HG02973 (cell line): ENCODE results near the gene PMM2.
A peak's percentile ranks its signal among the peaks of the same experiment; 100 is the strongest.
"Not testable (repeated sequence)": the region's sequence is repeated elsewhere in the genome, so short reads cannot be mapped to it uniquely, and the experiment has no call there.

Experiments
- ATAC-seq: cut with Tn5 transposase; IDR thresholded peaks from one replicate; pipeline ENCODE4 v1.9.1; 2021; ENCODE audit warnings: moderate library complexity; ENCODE audit not compliant: unreplicated experiment

PMM2 gene

DNA sequence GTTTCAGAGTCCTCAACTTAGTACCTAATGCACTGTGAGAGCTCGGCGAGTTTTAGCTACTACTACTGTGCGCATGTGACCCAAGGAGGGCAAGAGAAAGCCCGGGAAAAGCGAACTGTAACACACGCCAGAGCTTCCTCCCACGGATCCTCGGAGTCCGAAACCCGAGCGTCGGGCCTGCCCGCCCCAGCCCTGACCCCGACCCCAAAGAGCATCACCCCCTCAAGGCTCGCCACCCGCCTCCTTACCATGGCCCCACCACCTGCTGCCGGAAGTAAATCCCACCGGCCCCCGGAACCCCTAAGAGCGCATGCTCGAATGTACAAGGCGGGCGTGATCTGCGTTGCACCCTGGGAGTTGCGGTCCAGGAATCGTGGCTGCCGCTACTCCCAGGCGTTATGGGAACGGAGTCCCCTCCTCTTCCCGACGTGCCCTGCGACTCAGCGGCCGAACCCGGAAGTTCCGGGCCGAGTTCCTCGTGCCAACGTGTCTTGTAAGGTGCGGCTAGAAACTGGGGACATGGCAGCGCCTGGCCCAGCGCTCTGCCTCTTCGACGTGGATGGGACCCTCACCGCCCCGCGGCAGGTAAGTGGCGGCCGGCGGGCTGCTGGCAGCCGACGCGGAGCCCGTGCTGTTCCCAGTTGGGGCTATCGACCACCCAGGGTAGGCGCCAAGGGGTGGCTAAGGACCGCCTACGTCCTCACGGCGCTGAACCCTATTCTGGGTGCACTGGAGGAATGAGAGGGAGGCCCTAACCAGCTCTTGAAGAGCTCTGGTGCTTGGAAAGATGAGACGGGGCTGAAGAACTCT, at the start of gene PMM2, which contains the start of gene TMEM186:
Gene PMM2, plus strand, starts transcription at position 476 of the 810 bp plus-strand sequence. Its CDS starts 44 bp downstream, at position 520.
Gene TMEM186, minus strand, starts transcription at position 276 of the 810 bp plus-strand sequence. Its CDS starts 25 bp downstream, at position 251.
- ATAC-seq, result peak; percentile 92

DNA sequence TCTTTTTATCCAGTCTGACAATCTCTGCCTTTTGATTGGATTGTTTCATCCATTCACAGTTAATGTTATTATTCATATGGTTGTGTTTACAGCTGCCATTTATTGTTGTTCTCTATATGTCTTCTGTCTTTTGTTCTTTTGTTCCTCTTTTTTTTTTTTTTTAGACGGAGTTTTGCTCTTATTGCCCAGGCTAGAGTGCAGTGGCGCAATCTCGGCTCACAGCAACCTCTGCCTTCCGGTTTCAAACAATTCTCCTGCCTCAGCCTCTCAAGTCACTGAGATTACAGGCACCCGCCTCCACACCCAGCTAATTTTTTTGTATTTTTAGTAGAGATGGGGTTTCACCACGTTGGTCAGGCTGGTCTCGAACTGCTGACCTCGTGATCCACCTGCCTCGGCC, 48.7 kb upstream of the PMM2 start:
- ATAC-seq, result not testable (repeated sequence)

DNA sequence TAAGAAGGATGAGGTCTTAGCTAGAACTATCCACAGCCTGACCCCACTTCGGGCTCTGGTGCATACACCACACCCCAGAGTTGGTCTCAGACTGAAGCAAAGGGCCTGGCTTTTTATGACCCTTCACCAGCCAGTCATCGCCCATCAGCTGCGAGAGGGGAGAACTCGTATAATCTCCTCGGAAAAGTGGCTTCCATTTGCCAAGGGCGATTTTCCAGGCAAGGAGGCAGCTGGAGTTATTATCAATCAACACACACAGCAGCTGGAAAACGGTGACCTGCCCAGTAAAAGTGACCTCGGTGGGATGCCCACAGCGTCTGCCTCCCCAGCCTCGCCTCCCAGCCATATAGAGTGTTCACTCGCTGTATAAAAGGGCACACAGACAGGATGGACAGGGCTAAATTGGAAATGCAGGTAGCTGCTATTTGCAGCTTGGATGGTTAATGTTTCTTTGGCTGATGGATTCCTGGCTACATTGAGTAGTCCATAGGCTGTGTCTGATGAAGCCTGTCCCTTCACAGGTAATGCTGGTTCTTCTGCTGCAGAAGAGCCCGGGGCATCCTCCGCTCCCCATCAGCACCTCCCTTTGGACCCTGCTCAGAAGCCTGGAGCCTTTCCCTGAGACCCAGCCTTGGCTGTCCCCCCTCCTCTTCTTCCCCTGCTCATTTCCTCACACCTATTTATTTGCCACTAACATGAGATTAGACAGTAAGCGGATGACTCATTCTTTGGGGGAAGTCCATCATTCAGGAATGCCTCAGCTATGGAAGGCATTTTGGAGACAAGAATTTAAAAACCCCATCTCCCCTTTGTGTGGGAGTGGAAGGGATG, 45.9 kb upstream of the PMM2 start:
- no peak for ATAC-seq

DNA sequence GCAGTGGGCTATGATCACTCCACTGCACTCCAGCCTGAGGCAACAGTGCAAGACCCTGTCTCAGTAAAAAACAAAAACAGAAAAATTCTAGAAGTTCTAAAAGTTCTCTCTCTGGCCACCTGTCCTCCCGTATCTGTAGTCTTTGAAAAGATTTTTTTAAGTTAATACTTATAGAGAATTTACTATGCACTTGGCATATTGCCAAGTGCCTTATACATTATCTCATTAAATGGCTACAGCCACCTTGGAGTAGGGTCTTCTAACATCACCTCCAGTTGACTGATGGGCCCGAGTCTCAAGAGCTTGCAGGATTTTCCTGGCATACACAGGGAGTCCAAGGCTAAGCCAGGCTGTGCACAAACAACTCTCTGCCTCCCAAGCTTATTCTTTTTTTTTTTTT, 44.9 kb upstream of the PMM2 start:
- no peak for ATAC-seq

DNA sequence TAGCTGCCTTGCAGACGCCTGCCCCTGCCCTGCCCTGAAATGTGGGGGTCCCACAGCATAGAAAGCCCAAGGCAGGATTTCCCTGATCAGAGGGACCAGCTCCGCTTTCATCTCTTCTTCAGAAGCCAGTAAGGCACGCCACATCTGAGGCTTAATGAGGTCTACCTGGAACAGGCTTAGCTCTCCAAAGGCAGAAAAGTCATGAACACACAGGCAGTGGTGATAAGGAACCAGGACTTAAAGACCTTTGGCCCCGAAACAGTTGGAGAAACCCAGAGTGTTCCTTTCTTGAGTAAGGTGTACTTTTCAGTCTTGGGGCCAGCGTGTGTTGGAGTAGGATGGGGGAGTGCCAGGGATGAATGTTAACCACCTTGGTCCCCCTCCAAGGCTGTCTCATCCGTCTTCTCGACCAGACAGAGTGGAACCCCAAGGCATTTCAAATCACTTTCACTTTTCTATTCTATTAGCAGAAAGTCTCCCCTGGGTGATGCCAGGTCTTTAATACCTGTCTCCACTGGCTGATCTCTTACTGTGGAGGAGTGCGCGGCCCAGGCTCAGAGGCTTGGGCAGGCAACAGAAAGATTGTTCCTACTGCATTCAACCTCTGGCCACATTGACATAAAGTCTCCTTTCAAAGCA, 44.1 kb upstream of the PMM2 start:
- ATAC-seq, result no peak

DNA sequence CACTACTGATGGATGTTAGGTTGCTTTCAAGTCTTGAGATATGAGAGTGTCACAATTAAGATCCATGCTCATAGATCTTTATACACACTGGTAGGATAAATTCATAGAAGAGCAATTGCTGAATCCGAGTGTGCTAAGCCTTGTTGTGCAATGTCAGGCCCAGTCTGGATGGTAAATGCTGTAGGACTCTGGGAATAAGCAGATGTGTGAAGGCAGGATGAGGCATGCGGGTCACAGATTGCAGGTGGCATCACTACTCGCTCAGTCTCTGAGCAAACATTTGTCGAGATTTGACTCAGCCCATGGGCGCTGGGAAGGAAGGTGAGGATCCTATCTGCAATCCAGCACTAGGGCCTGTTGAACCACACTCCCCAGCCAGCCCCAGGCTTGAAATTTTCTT, 40.9 kb upstream of the PMM2 start:
- ATAC-seq, result no peak

DNA sequence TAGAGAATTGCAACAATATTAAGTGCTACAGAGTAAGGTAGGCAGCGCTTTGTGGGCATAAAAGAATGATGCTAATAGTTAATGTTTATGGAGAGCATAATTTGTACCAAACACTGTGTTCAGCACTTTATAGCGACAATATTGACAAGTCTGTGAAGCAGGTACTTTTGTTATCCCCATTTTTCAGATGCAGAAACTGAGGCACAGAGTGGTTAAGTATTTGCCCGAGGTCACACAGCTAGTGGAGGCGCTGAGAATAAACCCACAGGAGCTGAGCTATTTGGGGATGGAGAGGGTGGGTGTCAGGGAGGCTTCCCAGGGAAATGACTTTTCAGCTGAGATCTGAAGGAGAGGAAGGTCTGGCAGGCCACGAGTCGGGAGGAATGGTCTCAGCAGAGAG, 39.6 kb upstream of the PMM2 start:
- ATAC-seq, result no peak

DNA sequence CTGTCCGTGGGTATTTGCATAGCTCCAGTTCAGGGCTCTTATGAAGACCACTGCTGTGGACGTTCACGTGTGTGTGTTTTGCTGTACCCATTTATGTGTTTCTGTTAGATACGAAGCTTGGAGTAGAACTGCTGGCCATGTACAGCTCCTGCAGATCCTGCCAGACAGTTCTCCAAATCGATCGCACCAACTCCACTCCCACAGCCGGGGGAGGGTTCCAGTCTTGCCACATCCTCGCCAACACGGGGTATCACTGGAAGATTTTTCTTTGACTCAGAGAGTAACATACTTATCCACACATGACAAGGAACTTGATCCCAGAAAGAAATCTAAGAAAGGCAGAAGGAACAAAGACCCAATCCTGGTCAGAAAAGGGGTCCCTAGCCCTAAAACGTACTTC, 37.6 kb upstream of the PMM2 start:
- no peak for ATAC-seq

DNA sequence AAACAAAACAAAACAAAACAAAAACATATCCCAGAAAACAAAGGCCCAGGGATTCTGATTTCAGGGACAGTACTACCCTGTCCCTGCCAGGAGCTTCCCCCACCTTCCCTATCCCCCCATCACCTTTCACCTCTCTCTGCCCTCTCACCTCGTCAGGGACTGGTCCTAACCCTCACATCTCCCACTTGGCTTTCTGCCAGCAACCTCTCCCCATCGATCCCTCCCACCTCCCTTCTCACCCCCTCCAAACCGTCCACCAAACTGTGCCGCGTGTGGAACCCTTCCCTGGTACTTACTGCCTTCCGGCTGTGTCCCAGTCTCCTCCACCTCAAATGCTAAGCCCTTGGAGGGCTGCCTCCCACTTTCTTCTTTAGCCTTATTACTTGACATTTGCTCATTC, 36.6 kb upstream of the PMM2 start:
- ATAC-seq, result no peak

DNA sequence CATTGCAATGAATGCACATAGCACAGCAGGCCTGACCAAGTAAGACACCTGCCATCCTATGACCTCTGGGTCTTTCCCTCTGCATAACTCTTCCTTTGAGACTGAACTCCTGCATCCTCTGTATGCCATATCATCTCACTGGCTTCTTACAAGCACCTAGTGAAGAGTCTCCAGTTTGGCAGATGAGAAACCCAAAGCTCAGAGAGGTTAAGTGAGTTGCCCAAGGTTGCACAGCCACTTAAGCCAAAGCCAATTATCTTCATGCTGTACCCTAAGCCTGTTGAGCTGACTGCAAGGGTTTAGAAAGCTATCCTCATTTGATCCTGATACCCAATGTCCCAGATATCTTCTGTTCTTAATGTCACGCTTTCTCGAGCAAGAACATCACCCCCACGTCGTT, 35.4 kb upstream of the PMM2 start:
- ATAC-seq, result no peak

DNA sequence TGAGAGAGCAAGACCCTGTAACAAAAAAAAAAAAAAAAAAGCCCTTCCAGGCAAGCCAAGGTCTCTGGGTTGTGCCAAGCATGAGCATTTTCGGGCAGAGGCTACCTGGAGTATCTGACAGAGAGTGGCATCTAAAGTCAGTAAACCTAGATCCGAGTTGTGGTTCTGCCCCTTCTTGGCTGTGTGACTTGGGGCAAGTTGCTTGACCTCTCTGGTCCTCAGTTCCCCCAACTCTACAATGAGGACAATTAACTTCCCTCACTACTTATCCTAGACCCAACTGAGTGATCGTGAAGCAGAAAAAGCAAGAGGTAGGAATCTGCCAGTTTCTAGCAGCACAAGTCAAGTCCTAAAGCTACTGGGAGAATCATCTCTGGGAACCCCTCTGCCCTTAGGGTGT, 34.6 kb upstream of the PMM2 start:
- no peak for ATAC-seq

DNA sequence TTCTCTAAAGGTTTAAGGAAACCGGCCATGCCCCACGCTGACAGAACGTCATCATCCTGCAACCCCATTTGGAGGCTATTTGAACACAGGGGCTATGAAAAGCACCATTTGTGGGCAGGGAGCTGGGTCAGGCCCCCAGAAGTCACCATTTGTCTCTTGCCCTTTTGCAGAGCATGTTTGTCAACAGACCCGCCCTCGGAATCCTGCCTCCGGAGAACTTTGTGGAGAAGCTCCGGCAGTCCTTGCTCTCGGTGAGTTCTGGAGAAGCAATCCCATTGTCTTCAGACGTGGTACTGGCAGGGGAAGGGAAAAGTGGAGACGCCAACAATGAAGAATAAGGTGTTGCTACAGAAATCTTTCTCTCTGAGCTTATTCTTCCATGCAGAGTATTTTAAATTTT, 33.7 kb upstream of the PMM2 start:
- no peak for ATAC-seq

DNA sequence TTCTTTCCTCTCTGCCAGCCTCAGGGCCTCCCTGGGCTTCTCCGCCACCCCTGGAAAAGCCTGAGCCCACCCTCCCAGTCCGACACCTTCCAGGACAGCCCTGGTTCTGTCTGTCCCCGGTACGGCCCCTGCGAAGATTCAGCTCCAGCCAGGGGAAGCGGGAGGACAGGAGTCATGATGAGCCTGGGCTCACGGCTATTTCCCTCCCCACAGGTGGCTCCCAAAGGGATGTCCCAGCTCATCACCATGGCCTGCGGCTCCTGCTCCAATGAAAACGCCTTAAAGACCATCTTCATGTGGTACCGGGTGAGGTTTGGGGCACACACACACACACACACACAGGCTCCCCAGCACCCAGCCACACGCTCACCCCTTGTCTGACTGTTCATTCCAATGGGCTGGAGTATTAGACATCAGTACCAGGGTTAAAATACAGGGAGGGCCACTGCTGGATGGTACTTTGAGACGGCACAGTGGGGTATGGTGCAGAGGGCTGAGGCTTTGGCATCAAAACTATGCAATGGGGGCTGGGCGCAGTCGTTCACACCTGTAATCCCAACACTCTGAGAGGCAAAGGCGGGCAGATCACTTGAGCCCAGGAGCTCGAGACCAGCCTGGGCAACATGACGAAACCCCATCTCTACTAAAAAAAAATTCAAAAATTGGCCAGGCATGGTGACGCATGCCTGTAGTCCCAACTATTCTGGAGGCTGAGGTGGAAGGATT, 33.0 kb upstream of the PMM2 start:
- no peak for ATAC-seq

DNA sequence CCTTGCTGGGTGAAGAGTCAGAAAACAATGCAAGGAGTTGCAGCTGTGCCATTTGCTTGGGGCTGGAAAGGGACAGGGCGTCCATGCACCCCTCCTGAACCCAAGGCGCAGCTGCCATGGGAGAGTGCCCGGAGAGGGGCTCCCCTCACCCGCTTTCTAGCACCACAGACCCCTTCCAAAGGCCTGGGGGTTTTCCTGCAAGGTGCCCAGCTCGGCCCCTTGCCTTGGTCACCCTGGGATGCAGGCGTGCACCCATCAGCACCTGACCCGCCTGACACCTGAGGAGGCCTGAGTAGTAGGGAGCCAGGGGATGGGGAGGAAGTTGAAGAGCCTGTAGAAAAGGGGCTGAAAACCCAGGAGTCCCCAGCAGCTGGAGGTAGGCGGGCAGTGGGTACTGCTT, 30.5 kb upstream of the PMM2 start:
- ATAC-seq, result no peak

DNA sequence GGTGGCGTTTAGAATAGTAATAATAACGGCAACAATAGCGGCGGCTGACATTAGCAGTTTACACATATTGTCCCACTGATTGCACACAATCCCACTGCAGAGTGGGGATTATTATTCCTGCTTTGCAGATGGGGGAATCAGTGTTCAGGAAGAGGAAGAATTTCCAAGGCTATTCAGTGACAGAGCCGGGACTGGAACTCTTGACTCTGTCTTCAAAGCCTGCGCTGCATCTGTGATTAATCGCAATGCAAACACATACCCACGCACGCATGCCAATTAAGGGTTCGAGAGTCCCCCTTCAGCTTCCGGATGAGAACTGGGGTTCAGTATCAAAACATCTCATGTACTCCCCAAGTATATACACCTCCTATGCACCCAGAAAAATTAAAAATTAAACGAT, 29.4 kb upstream of the PMM2 start:
- no peak for ATAC-seq

DNA sequence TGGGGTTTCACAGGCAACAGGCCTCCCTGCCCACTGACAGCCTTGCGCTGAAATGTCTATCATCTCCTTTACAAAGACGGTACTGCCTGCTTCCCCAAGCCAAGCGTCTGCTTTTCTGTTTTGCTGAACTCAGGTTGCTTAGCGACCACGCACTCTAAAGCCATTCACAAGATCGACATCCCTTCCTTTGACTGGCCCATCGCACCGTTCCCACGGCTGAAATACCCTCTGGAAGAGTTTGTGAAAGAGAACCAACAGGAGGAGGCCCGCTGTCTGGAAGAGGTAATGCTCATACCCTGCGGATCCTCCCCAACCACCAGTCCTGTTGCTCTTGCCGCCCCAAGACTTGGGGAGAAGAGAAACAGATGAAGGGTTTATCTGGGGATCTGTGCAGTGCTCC, 28.9 kb upstream of the PMM2 start:
- ATAC-seq, result no peak

DNA sequence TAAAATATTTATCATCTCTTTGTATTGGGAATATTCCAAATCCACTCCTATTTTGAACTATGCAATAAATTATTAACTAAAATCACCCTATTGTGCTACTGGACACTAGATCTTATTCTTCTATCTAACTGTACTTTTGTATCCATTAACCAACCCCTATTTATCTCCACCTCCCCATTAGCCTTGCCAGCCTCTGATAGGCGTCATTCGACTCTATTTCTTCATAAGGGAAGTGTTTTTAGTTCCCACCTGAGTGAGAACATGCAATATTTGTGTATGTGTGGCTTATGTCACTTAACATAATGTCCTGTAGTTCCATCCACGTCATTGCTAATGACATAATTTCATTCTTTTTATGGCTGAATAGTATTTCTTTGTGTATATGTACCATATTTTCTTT, 24.1 kb upstream of the PMM2 start:
- no peak for ATAC-seq

DNA sequence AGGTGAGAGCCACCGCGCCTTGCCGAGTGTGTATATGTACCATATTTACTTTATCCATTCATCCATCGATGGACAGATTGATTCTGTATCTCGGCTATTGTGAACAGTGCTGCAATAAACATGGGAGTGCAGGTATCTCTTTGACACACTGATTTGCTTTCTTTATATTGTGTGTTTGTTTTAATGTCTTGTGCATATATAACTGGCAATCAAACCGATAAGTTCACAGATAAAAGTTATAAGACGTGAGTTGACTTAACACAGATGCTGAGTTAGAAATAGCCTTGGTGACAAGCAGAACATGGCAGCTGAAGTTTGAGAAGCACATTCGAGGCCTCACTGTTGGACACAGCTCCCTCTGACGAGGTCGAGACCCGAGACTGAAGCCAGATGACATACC, 23.4 kb upstream of the PMM2 start:
- no peak for ATAC-seq

DNA sequence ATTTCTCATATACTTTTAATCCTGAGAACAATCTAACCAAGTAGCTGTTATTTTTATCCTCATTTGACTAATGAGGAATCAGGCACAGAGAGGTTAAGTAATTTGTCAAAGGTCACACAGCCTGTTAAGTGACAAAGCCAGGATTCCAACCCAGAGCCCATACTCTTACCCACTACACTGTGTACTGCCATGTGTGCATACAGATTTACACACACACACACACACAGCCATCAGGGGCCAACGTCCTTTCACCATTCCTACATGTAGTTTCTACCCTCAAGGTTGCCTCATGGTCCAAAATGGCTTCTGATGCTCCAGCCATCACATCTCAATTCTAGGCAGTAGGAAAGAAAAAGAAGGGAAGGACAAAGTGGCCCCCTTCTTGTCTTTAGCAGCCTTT, 22.3 kb upstream of the PMM2 start:
- no peak for ATAC-seq

DNA sequence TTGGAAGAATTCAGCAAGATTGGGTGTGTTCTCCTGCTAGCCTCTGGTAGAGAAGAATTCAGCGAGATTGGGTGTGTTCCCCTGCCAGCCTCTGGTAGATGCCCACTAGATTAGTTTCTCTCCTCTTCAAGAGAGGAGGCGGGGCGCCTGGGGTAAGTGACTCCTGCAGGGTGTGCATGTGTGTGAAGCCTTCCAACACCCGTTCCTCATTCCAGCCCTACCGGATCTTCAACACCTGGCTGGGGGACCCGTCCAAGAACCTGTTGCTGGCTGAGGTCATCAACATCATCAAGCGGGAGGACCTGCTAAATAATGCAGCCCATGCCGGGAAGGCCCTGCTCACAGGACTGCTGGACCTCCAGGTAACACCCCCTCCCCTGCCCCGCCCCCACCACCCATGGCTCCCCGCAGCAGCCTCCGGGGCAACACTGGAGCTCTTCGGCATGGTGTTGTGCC, 21.5 kb upstream of the PMM2 start:
- ATAC-seq, result no peak

DNA sequence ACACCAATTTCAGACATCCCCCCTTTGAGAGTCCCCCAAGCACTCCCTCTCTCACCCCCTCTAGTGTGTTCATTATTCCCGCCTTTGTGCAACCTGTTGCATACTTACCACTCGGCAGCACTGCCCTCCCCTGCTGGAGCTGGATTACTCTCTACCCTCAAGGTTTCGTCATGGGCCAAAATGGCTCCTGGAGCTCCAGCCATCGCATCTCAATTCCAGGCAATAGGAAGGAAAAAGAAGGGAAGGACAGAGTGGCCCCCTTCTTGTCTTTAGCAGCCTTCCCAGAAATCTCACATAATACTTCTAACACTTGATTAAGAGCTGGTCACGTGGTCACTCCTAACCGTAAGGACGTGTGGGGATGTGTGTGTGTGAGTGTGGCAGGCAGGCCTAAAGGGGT, 20.4 kb upstream of the PMM2 start:
- no peak for ATAC-seq
